Fibroblast of pulmonary artery (primary cell): ENCODE data around the gene TAOK2.
A peak's percentile ranks its signal among the peaks of the same experiment; 100 is the strongest.

Experiments used
- DNase-seq: peaks from one replicate; pipeline ENCODE4 v3.0.0-alpha.2; 2010; ENCODE audit warnings: low read depth
- H3K4me3 ChIP-seq: replicated peaks from 2 replicates; pipeline ENCODE4 v1.5.1; 2011; ENCODE audit warnings: low read depth, mild to moderate bottlenecking, control low read depth, low read length, moderate library complexity
- CTCF ChIP-seq: IDR thresholded peaks from 2 replicates; pipeline ENCODE4 v1.5.1; 2011; ENCODE audit warnings: mild to moderate bottlenecking, control low read depth, low read length, inconsistent platforms; ENCODE audit errors: missing control alignments

TAOK2 gene

GRCh38 chr16:29993903-29994599 lies 20.4 kb downstream of the TAOK2 start:
- DNase-seq = no peak
- no peak for TF ChIP-seq CTCF
- H3K4me3 ChIP-seq = no peak overlapping the region

GRCh38 chr16:29994600-29995323 lies 21.1 kb downstream of the TAOK2 start:
- DNase-seq = peak; percentile 36
- TF ChIP-seq CTCF = no peak
- peak overlapping the region; percentile 68 for H3K4me3 ChIP-seq

- peak; percentile 80 for DNase-seq
- H3K4me3 ChIP-seq = peak within 1 kb of the TSS; percentile 68
- no peak for TF ChIP-seq CTCF
These were observed 21.7 kb downstream of the TAOK2 start, which contains the start of gene HIRIP3 for GRCh38 chr16:29995324-29995910. Gene HIRIP3, minus strand, starts transcription at chr16:29995617. Its CDS starts 12 bp downstream, at chr16:29995605.

- no peak for TF ChIP-seq CTCF
- peak; percentile 95 for DNase-seq
- peak within 1 kb of the TSS; percentile 68 for H3K4me3 ChIP-seq
These were observed 22.5 kb downstream of the TAOK2 start, which contains the start of gene INO80E for GRCh38 chr16:29995911-29996765. Gene INO80E, plus strand, starts transcription at chr16:29996241. Its CDS starts 70 bp downstream, at chr16:29996311.

- H3K4me3 ChIP-seq = peak overlapping the region; percentile 68
- no peak for DNase-seq
- no peak for TF ChIP-seq CTCF
These were observed 23.1 kb downstream of the TAOK2 start for GRCh38 chr16:29996766-29997250.

GRCh38 chr16:29999605-30000004 lies 25.9 kb downstream of the TAOK2 start:
- DNase-seq = no peak
- no peak for TF ChIP-seq CTCF
- no peak overlapping the region for H3K4me3 ChIP-seq
